H1 (cell line): ENCODE results near the gene CSNK2B. TPM values are rescaled to one million over a fixed set of nuclear protein-coding genes. Genes with fewer than 3 reads are reported as not detected.

Source experiments
- CTCF ChIA-PET: fragments of 300-600 bp; sonication (Branson Sonifier 250); formaldehyde crosslinking; loops from one replicate; lab custom pipeline; 2021; ENCODE audit not compliant: partially characterized antibody; lab: Charles Lee
- POLR2A ChIA-PET: fragments of 300-600 bp; sonication (Branson Sonifier 250); formaldehyde crosslinking; loops from one replicate; lab custom pipeline; 2021; ENCODE audit warnings: inconsistent platforms; ENCODE audit not compliant: partially characterized antibody; lab: Charles Lee
- DNase-seq, 2 experiments: peaks; one replicate each; pipeline versions ENCODE4 v3.0.0 to v3.0.0-alpha.2; 2010 to 2022; ENCODE audit warnings: low spot score in 2 of 2, low read depth in 1 of 2, mixed read lengths in 1 of 2
- FAIRE-seq: peaks from 2 replicates; lab custom pipeline; 2011; peaks lifted over from hg19 to GRCh38; lab: Jason Lieb, UNC
- H2AFZ ChIP-seq: 2 replicates; pipeline ENCODE4 v1.8.1; 2012; ENCODE audit warnings: low read length, inconsistent platforms
- H2AK5ac ChIP-seq: 2 replicates; pipeline ENCODE4 v1.6.1; 2013; ENCODE audit warnings: low read depth, low read length
- H2BK120ac ChIP-seq: replicated peaks from 2 replicates; pipeline ENCODE3; 2013; ENCODE audit warnings: low read depth, low read length, inconsistent platforms
- H2BK12ac ChIP-seq: 2 replicates; pipeline ENCODE4 v1.6.1; 2013; ENCODE audit warnings: low read depth, low read length
- H2BK15ac ChIP-seq: 2 replicates; pipeline ENCODE4 v1.6.1; 2013; ENCODE audit warnings: low read length
- H2BK20ac ChIP-seq: 2 replicates; pipeline ENCODE4 v1.6.1; 2013; ENCODE audit warnings: low read length
- H2BK5ac ChIP-seq: 2 replicates; pipeline ENCODE4 v1.6.1; 2013; ENCODE audit warnings: low read depth, low read length
- H3K14ac ChIP-seq: 2 replicates; pipeline ENCODE4 v1.6.1; 2013; ENCODE audit warnings: inconsistent platforms; ENCODE audit not compliant: insufficient read length
- H3K18ac ChIP-seq: 2 replicates; pipeline ENCODE4 v1.6.1; 2013; ENCODE audit warnings: low read length; ENCODE audit errors: extremely low read depth
- H3K23ac ChIP-seq: 2 replicates; pipeline ENCODE4 v1.6.1; 2013; ENCODE audit warnings: inconsistent platforms; ENCODE audit not compliant: insufficient read length
- H3K23me2 ChIP-seq: 2 replicates; pipeline ENCODE4 v1.6.1; 2013; ENCODE audit warnings: low read depth, low read length
- H3K27ac ChIP-seq: 2 replicates; pipeline ENCODE4 v1.6.1; 2011; ENCODE audit warnings: low read depth, low read length, inconsistent platforms
- H3K27me3 ChIP-seq, 4 experiments: replicated peaks in 1 of 4; 1 replicate in 1 of 4; 2 replicates in 3 of 4; pipeline versions ENCODE4 v1.6.1 to v1.8.1; 2011 to 2013; ENCODE audit warnings: low read length in 3 of 4, mild to moderate bottlenecking in 3 of 4, inconsistent platforms in 2 of 4, mixed read lengths in 2 of 4, moderate library complexity in 1 of 4; ENCODE audit not compliant: control insufficient read depth in 3 of 4, insufficient read depth in 3 of 4; ENCODE audit errors: extremely low read depth in 1 of 4
- H3K36me3 ChIP-seq, 4 experiments: 2 replicates each; pipeline versions ENCODE4 v1.6.1 to v1.8.1; 2011 to 2013; ENCODE audit warnings: mild to moderate bottlenecking in 4 of 4, low read length in 3 of 4, moderate library complexity in 2 of 4, control low read depth in 1 of 4, inconsistent platforms in 1 of 4; ENCODE audit not compliant: insufficient read depth in 4 of 4, control insufficient read depth in 2 of 4
- H3K4ac ChIP-seq: replicated peaks from 2 replicates; pipeline ENCODE3; 2013; ENCODE audit warnings: low read length, low read depth, mixed read lengths, inconsistent platforms; ENCODE audit not compliant: insufficient read length
- H3K4me1 ChIP-seq, 4 experiments: replicated peaks in 1 of 4; 1 replicate in 1 of 4; 2 replicates in 3 of 4; pipeline versions ENCODE4 v1.6.1 to v1.8.1; 2011 to 2013; ENCODE audit warnings: low read length in 3 of 4, inconsistent platforms in 2 of 4, mixed read lengths in 1 of 4; ENCODE audit not compliant: insufficient read depth in 4 of 4, control insufficient read depth in 3 of 4
- H3K4me2 ChIP-seq, 2 experiments: 2 replicates each; pipeline versions ENCODE4 v1.6.1 to v1.8.1; 2011 to 2013; ENCODE audit warnings: low read depth in 2 of 2, low read length in 2 of 2, control low read depth in 1 of 2, inconsistent platforms in 1 of 2, mild to moderate bottlenecking in 1 of 2; ENCODE audit not compliant: insufficient read depth in 1 of 2
- H3K4me3 ChIP-seq, 4 experiments: fragments of 200-600, 300-600 bp in 1 of 4; sonication (generic), shearing (Covaris generic), sonication (Bioruptor Twin) in 1 of 4; 2 replicates each; pipeline versions ENCODE4 v1.5.1 to v1.8.1; 2011 to 2016; ENCODE audit warnings: low read length in 4 of 4, low read depth in 3 of 4, control low read depth in 2 of 4, inconsistent platforms in 2 of 4, mild to moderate bottlenecking in 2 of 4, mixed read lengths in 1 of 4, moderate library complexity in 1 of 4; ENCODE audit not compliant: insufficient read depth in 2 of 4; ENCODE audit errors: extremely low read depth in 1 of 4
- H3K56ac ChIP-seq: replicated peaks from 2 replicates; pipeline ENCODE3; 2013; ENCODE audit warnings: low read depth, mild to moderate bottlenecking, mixed read lengths, low read length, inconsistent platforms; ENCODE audit not compliant: insufficient read length
- H3K79me1 ChIP-seq: 2 replicates; pipeline ENCODE4 v1.6.1; 2013; ENCODE audit warnings: low read depth, low read length, control low read depth
- H3K79me2 ChIP-seq, 2 experiments: 2 replicates each; pipeline versions ENCODE4 v1.6.1 to v1.8.1; 2012 to 2013; ENCODE audit warnings: low read length in 2 of 2, mild to moderate bottlenecking in 2 of 2, inconsistent platforms in 1 of 2; ENCODE audit not compliant: insufficient read depth in 2 of 2, control insufficient read depth in 1 of 2
- H3K9ac ChIP-seq, 4 experiments: replicated peaks in 1 of 4; 1 replicate in 1 of 4; 2 replicates in 3 of 4; pipeline versions ENCODE4 v1.6.1 to v1.8.1; 2011 to 2013; ENCODE audit warnings: low read depth in 3 of 4, low read length in 3 of 4, control low read depth in 2 of 4, mild to moderate bottlenecking in 2 of 4, moderate library complexity in 2 of 4, inconsistent platforms in 1 of 4; ENCODE audit errors: extremely low read depth in 1 of 4
- H3K9me3 ChIP-seq, 2 experiments: 2 replicates each; pipeline versions ENCODE4 v1.6.1 to v1.8.1; 2012 to 2013; ENCODE audit warnings: mild to moderate bottlenecking in 2 of 2, moderate library complexity in 2 of 2, control low read depth in 1 of 2, inconsistent platforms in 1 of 2, low read depth in 1 of 2, low read length in 1 of 2, mixed read lengths in 1 of 2; ENCODE audit not compliant: insufficient read depth in 2 of 2
- H4K20me1 ChIP-seq, 2 experiments: replicated peaks in 1 of 2; 2 replicates each; pipeline versions ENCODE3 to v1.8.1; 2011 to 2013; ENCODE audit warnings: inconsistent platforms in 2 of 2, low read length in 2 of 2, mild to moderate bottlenecking in 1 of 2; ENCODE audit not compliant: insufficient read depth in 2 of 2, control insufficient read depth in 1 of 2
- H4K5ac ChIP-seq: 2 replicates; pipeline ENCODE4 v1.6.1; 2013; ENCODE audit warnings: low read length, low read depth, mixed read lengths, inconsistent platforms; ENCODE audit not compliant: insufficient read length
- H4K8ac ChIP-seq: 2 replicates; pipeline ENCODE4 v1.8.0; 2013; ENCODE audit warnings: mild to moderate bottlenecking, moderate library complexity, low read length, inconsistent platforms; ENCODE audit not compliant: insufficient read depth; ENCODE audit errors: extremely low read depth
- H4K91ac ChIP-seq: replicated peaks from 2 replicates; pipeline ENCODE3; 2013; ENCODE audit warnings: low read length, mixed read lengths, inconsistent platforms; ENCODE audit not compliant: insufficient read length
- ASH2L ChIP-seq: fragments of 200-600, 300-600 bp; sonication (generic); IDR thresholded peaks from one replicate; pipeline ENCODE4 v1.7.1; 2017; ENCODE audit warnings: low read length
- FOSL1 ChIP-seq: IDR thresholded peaks from 2 replicates; pipeline ENCODE4 v1.6.1; 2011; ENCODE audit warnings: mild to moderate bottlenecking, low read depth, low read length, moderate library complexity; ENCODE audit not compliant: insufficient read depth
- WGBS, 2 experiments: shearing (Covaris generic) in 1 of 2; methylation state at CpG; one replicate each; pipeline versions ENCODE4 v1.1.6 to v1.1.7; 2013 to 2015; ENCODE audit warnings: low lambda C conversion rate in 2 of 2, mixed read lengths in 2 of 2, inconsistent platforms in 1 of 2, low coverage in 1 of 2, missing lambda C conversion rate in 1 of 2; ENCODE audit not compliant: insufficient replicate concordance in 2 of 2, insufficient coverage in 1 of 2, insufficient read length in 1 of 2; ENCODE audit errors: extremely low coverage in 1 of 2, missing lambda C conversion rate in 1 of 2; 5-methylcytosine and 5-hydroxymethylcytosine counted together
- polyA plus RNA-seq, 7 experiments: library from polyadenylated mRNA; depleted of rRNA in 3 of 7; stranded (reverse) in 5 of 7; unstranded in 2 of 7; fragments of >200 nt in 5 of 7; fragments of 200-250 nt in 2 of 7; gene quantifications; 1 replicate in 5 of 7; 2 replicates in 1 of 7; 4 replicates in 1 of 7; pipeline versions ENCODE4 v1.2.1 to v1.2.3, GENCODE V29; 2011 to 2013; ENCODE audit warnings: missing spikeins in 2 of 7, mixed read lengths in 2 of 7
- total RNA-seq: library from RNA; stranded (reverse); fragmentation: NEBNext Ultra II Directional; extraction: Animal tissue kit (Norgen Biotek cat#: 25700); gene quantifications from 2 replicates; pipeline ENCODE4 v1.2.1, GENCODE V29; 2021

The CSNK2B gene
- total and polyA plus RNA-seq, 2 of the 8 experiments (the other 6 are each of a cell fraction or from before 2014, with no cell fraction given), result 169 to 208 TPM

DNA sequence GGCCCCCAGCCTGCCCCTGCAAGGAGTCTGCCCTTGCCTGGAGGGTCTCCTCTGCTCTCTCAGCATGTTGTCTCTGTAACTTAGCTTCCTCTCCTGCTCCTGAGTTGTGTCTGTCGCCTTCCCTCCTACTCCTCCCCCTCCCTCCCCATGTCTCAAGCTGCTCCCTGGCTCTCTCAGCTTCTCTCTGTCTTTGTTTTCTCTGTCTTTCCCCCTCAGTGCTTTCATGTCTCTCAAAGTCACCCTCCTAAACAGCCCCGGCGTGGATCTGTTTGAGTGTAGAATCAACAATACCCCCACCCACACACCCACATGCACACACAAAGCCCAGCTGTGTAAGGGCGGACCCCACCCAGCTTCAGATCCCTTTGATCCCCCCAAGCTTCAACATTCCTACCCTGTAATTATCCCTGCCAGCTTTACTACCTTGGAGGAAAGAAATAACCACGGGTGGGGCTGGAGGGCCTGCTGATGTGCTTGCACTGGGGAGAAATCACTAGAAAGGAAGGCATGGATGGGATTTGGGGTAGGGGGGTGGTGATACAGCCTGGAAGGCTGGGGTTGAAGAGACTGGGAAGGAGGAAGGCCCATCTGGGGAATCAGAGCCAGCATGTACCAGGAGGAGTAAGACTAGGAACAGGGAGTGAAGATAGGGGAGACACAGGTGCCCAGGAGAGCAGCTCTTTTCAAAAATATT lies 48.3 kb downstream of the CSNK2B start:
- Histone ChIP-seq H3K56ac (no peak overlapping the region), H2BK12ac (peak overlapping the region; percentile 86; the same call in 1 of the 2 replicates), H2BK5ac (peak overlapping the region; percentile 55), H4K8ac (peak overlapping the region; percentile 70; the same call in 1 of the 2 replicates), H3K36me3 (no peaks in the 10 kb centered on the region), H4K20me1 (no peaks in the 10 kb centered on the region), H3K27ac (0 out of 2 replicates have a peak overlapping the region, but pooled peaks have one; percentile 0), H3K79me2 (no peaks in the 10 kb centered on the region)
- TF ChIP-seq ASH2L (peak; percentile 38), FOSL1 (no peak)
- TF ChIP-seq, all 59 proteins: peak for 1
- H3K4me3 ChIP-seq, result peak overlapping the region in 1 of 4 experiments; percentile 15; a peak in 3 of 8 replicates
- peak overlapping the region; percentile 61; the same call in 1 of the 2 replicates for H2BK15ac ChIP-seq
- peak overlapping the region; percentile 19 for H3K4ac ChIP-seq
- no peak overlapping the region for H3K14ac ChIP-seq
- no peak for FAIRE-seq
- H2AK5ac ChIP-seq, result no peak overlapping the region
- ChIA-PET CTCF (interaction anchor here (1.0 to 5.7 kb wide), 11 partner anchors 7 to 61 kb away, joined by 3 to 39 read pairs (median 6); partner anchors contain the start of genes DDAH2, LY6G6F and MPIG6B), POLR2A (interaction anchor here (0.5 to 4.7 kb wide), 17 partner anchors 10 to 892 kb away, joined by 3 to 36 read pairs (median 4); partner anchors contain the start of genes ABHD16A, C6orf47, CSNK2B and DDAH2)
- H3K4me2 ChIP-seq, result peak overlapping the region; percentile 51 to 52
- no peak for DNase-seq
- H3K27me3 ChIP-seq, result no peaks in the 10 kb centered on the region; a peak in 1 of 7 replicates
- H3K4me1 ChIP-seq, result peaks cover 11 to 30% (median 27%) of the 10 kb centered on the region in 4 experiments
- peak overlapping the region; percentile 81 for H3K18ac ChIP-seq
- 56% methylated on average over 5 of the region's 5 CpGs; no CpG with 5 or more reads in 1 of the 2 experiments for WGBS, 2 experiments
- peak overlapping the region; percentile 44 for H4K91ac ChIP-seq
- peaks cover 3% of the 10 kb centered on the region; the same call in 1 of the 2 replicates for H3K23me2 ChIP-seq
- no peak overlapping the region for H3K23ac ChIP-seq
- no peak overlapping the region for H2BK120ac ChIP-seq
- H3K9me3 ChIP-seq, result no peaks in the 10 kb centered on the region
- no peak overlapping the region for H3K9ac ChIP-seq
- H2BK20ac ChIP-seq, result peak overlapping the region; percentile 80; the same call in 1 of the 2 replicates
- peak overlapping the region; percentile 67 for H2AFZ ChIP-seq
- H4K5ac ChIP-seq, result peak overlapping the region; percentile 38
- H3K79me1 ChIP-seq, result no peaks in the 10 kb centered on the region
